Nephron (organoid): ENCODE results near the gene PFAS.
"Not testable (repeated sequence)": the region's sequence is repeated elsewhere in the genome, so short reads cannot be mapped to it uniquely, and the experiment has no call there.

ENCODE experiments used
- H3K27ac Mint-ChIP-seq, 3 experiments: 2 replicates each; pipeline ENCODE4 v1.8.0; 2020; ENCODE audit warnings: mixed read lengths in 3 of 3, mild to moderate bottlenecking in 2 of 3, moderate library complexity in 1 of 3
- H3K27me3 Mint-ChIP-seq: 2 replicates; pipeline ENCODE4 v1.8.0; 2021; ENCODE audit warnings: low read depth, mild to moderate bottlenecking, moderate library complexity, mixed read lengths
- H3K36me3 Mint-ChIP-seq: 2 replicates; pipeline ENCODE4 v1.8.0; 2020; ENCODE audit warnings: low read depth, mixed read lengths
- H3K4me1 Mint-ChIP-seq: 2 replicates; pipeline ENCODE4 v1.8.0; 2020; ENCODE audit warnings: mixed read lengths
- H3K4me3 Mint-ChIP-seq, 3 experiments: 2 replicates each; pipeline ENCODE4 v1.8.0; 2020; ENCODE audit warnings: mild to moderate bottlenecking in 3 of 3, mixed read lengths in 3 of 3, moderate library complexity in 2 of 3
- H3K9me3 Mint-ChIP-seq: 2 replicates; pipeline ENCODE4 v1.8.0; 2020; ENCODE audit warnings: mixed read lengths
- CTCF ChIP-seq, 3 experiments: fragments of 200-600 bp; sonication (generic); IDR thresholded peaks; one replicate each; pipeline ENCODE4 v1.5.0; 2021; ENCODE audit warnings: antibody characterized with exemption in 3 of 3; ENCODE audit not compliant: unreplicated experiment in 3 of 3

The PFAS gene

DNA sequence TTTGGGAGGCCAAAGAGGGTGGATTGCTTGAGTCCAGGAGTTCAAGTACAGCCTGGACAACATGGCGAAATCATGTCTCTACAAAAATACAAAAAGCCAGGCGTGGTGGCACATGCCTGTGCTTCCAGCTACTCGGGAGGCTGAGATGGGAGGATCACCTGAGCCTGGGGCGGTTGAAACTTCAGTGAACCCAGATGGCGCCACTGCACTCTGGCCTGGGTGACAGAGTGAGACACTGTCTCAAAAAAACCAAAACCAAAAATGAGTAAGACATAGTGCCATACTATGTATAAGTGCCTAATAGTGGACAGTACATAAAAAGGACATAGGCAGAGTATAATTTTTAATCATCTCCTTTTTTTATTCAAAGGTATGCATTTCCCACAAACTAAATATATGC, 5.3 kb upstream of the PFAS start:
- Mint-ChIP-seq H3K4me1 (peaks cover 3% of the 10 kb centered on the region), H3K9me3 (no peaks in the 10 kb centered on the region), H3K4me3 (peak overlapping the region in 1 of 3 experiments; percentile 5), H3K36me3 (peaks cover 15% of the 10 kb centered on the region), H3K27me3 (no peaks in the 10 kb centered on the region), H3K27ac (no peak overlapping the region)
- TF ChIP-seq CTCF (IDR thresholded peaks at IDR 0.05; ENCODE audit: unreplicated experiment in 3 of 3) = no peak

DNA sequence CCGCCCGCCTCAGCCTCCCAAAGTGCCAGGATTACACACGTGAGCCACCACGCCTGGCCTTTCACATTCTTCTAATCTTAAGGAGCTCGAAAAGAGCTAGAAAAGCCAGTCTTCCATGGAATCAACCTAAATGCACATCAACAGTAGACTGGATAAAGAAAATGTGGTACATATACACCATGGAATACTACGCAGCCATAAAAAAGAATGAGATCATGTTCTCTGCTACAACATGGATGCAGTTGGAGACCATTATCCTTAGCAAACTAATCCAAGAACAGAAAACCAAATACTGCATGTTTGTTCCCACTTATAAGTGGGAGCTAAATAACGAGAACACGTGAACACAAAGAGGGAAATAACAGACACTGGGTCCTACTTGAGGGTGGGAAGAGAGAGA, 4.3 kb upstream of the PFAS start:
- Mint-ChIP-seq H3K4me3 (no peak overlapping the region), H3K36me3 (peaks cover 12% of the 10 kb centered on the region), H3K4me1 (peaks cover 10% of the 10 kb centered on the region), H3K27ac (no peak overlapping the region), H3K9me3 (no peaks in the 10 kb centered on the region), H3K27me3 (no peaks in the 10 kb centered on the region)
- TF ChIP-seq CTCF (IDR thresholded peaks at IDR 0.05; ENCODE audit: unreplicated experiment in 3 of 3) = no peak

- Mint-ChIP-seq H3K27ac (peak overlapping the region; percentile 87 to 99 (median 99)), H3K9me3 (no peaks in the 10 kb centered on the region), H3K27me3 (no peaks in the 10 kb centered on the region), H3K4me3 (peak overlapping the region; percentile 94 to 100 (median 96)), H3K4me1 (peaks cover 19% of the 10 kb centered on the region), H3K36me3 (peaks cover 12% of the 10 kb centered on the region)
- TF ChIP-seq CTCF (IDR thresholded peaks at IDR 0.05; ENCODE audit: unreplicated experiment in 3 of 3) = no peak
These were observed 772 bp downstream of the PFAS start for GRCh38 chr17:8249621-8250500.

DNA sequence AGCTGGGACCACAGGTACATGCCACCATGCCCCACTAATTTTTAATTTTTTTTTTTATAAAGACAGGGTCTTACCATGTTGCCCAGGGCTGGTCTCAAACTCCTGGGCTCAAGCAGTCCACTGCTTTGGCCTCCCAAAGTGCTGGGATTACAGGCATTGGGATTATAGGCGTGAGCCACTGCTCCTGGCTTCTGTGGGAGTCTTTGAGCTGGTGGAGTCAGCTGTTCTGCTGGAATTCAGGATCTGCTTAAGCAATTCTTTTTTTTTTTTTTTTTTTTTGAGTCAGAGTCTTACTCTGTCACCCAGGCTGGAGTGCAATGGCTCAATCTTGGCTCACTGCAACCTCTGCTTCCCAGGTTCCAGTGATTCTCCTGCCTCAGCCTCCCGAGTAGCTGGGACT, 2.3 kb downstream of the PFAS start:
- Mint-ChIP-seq H3K36me3 (peaks cover 20% of the 10 kb centered on the region), H3K4me1 (peaks cover 19% of the 10 kb centered on the region)
- not testable (repeated sequence) for H3K27me3 Mint-ChIP-seq, H3K27ac Mint-ChIP-seq, H3K9me3 Mint-ChIP-seq, H3K4me3 Mint-ChIP-seq

DNA sequence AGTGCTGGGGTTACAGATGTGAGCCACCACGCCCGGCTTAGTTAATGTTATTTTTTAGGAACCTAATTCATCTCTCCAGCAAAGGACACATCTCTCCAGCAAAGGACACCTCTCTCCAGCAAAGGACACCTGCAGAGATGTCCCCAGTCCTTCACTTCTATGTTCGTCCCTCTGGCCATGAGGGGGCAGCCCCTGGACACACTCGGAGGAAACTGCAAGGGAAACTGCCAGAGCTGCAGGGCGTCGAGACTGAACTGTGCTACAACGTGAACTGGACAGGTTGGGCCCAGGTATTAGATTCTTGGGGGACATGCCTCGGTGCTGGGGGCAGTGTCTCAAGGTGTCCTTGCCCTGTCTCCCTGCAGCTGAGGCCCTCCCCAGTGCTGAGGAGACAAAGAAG, 4.7 kb downstream of the PFAS start:
- TF ChIP-seq CTCF (IDR thresholded peaks at IDR 0.05; ENCODE audit: unreplicated experiment in 3 of 3) = peak in 2 of 3 experiments; percentile 8
- Mint-ChIP-seq H3K27me3 (no peaks in the 10 kb centered on the region), H3K4me1 (peaks cover 16% of the 10 kb centered on the region), H3K27ac (no peak overlapping the region), H3K9me3 (no peaks in the 10 kb centered on the region), H3K36me3 (peaks cover 31% of the 10 kb centered on the region), H3K4me3 (no peak overlapping the region)

- peaks cover 8% of the 10 kb centered on the region for H3K4me1 Mint-ChIP-seq
- no peak overlapping the region for H3K4me3 Mint-ChIP-seq
- no peak overlapping the region for H3K27ac Mint-ChIP-seq
- TF ChIP-seq CTCF (IDR thresholded peaks at IDR 0.05; ENCODE audit: unreplicated experiment in 3 of 3) = no peak
- no peaks in the 10 kb centered on the region for H3K27me3 Mint-ChIP-seq
- no peaks in the 10 kb centered on the region for H3K9me3 Mint-ChIP-seq
- peaks cover 31% of the 10 kb centered on the region for H3K36me3 Mint-ChIP-seq
These were observed 5.8 kb downstream of the PFAS start for GRCh38 chr17:8254881-8255280.
